ENCODE measurements around the gene MINDY4.

DNA sequence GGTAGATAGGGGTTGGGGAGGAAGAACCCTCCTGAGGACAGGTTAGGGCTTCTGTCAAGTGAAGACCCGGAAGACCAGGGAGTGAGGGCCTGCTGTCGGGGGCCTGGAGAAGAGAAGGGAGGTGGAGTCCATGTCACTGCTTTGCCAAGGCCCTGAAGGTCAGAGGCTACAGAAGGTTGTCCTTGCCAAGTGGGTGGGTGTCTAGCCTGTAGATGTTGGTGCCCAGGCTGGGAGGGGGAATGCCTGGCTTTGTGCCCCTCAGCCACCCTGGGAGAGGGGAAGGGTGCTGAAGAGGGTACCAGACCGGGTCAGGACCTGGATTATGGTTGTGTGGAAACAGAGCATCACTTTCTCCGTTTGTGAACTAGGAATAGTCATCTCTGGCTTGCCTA lies 73.3 kb downstream of the MINDY4 start:
- TF ChIP-seq CTCF (IDR thresholded peaks at IDR 0.05) (no peak), POLR2AphosphoS5 (IDR thresholded peaks at IDR 0.05) (no peak), POLR2A (IDR thresholded peaks at IDR 0.05; ENCODE audit: low read depth) (no peak), EP300 (IDR thresholded peaks at IDR 0.05) (no peak)
